ENCODE results near the gene CHST6. TPM values are rescaled to one million over a fixed set of nuclear protein-coding genes. Genes with fewer than 3 reads are reported as not detected.
"Not testable (repeated sequence)": the region's sequence is repeated elsewhere in the genome, so short reads cannot be mapped to it uniquely, and the experiment has no call there.

The CHST6 gene
- total RNA-seq, 1 donor from 2014 or later: 0.43 TPM

GRCh38 chr16:75514296-75514695, 19.1 kb upstream of the CHST6 start:
- no peaks in the 10 kb centered on the region for H3K27me3 Mint-ChIP-seq (ENCODE audit: unreplicated experiment)
- H3K4me1 Mint-ChIP-seq (ENCODE audit: unreplicated experiment): peaks cover 17% of the 10 kb centered on the region
- no peak for DNase-seq (ENCODE audit: extremely low spot score, unreplicated experiment)
- TF ChIP-seq CTCF (IDR thresholded peaks at IDR 0.05): no peak
- H3K4me3 Mint-ChIP-seq (ENCODE audit: unreplicated experiment): no peak overlapping the region
- peaks cover 2% of the 10 kb centered on the region for H3K36me3 Mint-ChIP-seq (ENCODE audit: unreplicated experiment)
- H3K9me3 Mint-ChIP-seq (ENCODE audit: unreplicated experiment): no peaks in the 10 kb centered on the region
- no peak overlapping the region for H3K27ac Mint-ChIP-seq (ENCODE audit: unreplicated experiment)

GRCh38 chr16:75506574-75506973, 11.3 kb upstream of the CHST6 start:
- no peak for TF ChIP-seq CTCF (IDR thresholded peaks at IDR 0.05)
- Mint-ChIP-seq H3K27ac (ENCODE audit: unreplicated experiment) (no peak overlapping the region), H3K9me3 (ENCODE audit: unreplicated experiment) (no peaks in the 10 kb centered on the region), H3K4me1 (ENCODE audit: unreplicated experiment) (peaks cover 11% of the 10 kb centered on the region), H3K36me3 (ENCODE audit: unreplicated experiment) (no peaks in the 10 kb centered on the region), H3K27me3 (ENCODE audit: unreplicated experiment) (no peaks in the 10 kb centered on the region), H3K4me3 (ENCODE audit: unreplicated experiment) (no peak overlapping the region)
- DNase-seq (ENCODE audit: extremely low spot score, unreplicated experiment): no peak

- Mint-ChIP-seq H3K4me3 (ENCODE audit: unreplicated experiment) (no peak overlapping the region), H3K27ac (ENCODE audit: unreplicated experiment) (no peak overlapping the region), H3K4me1 (ENCODE audit: unreplicated experiment) (peaks cover 11% of the 10 kb centered on the region), H3K9me3 (ENCODE audit: unreplicated experiment) (no peaks in the 10 kb centered on the region), H3K36me3 (ENCODE audit: unreplicated experiment) (no peaks in the 10 kb centered on the region), H3K27me3 (ENCODE audit: unreplicated experiment) (no peaks in the 10 kb centered on the region)
- no peak for TF ChIP-seq CTCF (IDR thresholded peaks at IDR 0.05)
- no peak for DNase-seq (ENCODE audit: extremely low spot score, unreplicated experiment)
Observed at GRCh38 chr16:75506107-75506506, 10.9 kb upstream of the CHST6 start.

- H3K27me3 Mint-ChIP-seq (ENCODE audit: unreplicated experiment): peaks cover 3% of the 10 kb centered on the region
- H3K4me1 Mint-ChIP-seq (ENCODE audit: unreplicated experiment): peaks cover 4% of the 10 kb centered on the region
- no peak overlapping the region for H3K4me3 Mint-ChIP-seq (ENCODE audit: unreplicated experiment)
- no peak overlapping the region for H3K27ac Mint-ChIP-seq (ENCODE audit: unreplicated experiment)
- TF ChIP-seq CTCF (IDR thresholded peaks at IDR 0.05): no peak
- no peaks in the 10 kb centered on the region for H3K9me3 Mint-ChIP-seq (ENCODE audit: unreplicated experiment)
- no peaks in the 10 kb centered on the region for H3K36me3 Mint-ChIP-seq (ENCODE audit: unreplicated experiment)
- no peak for DNase-seq (ENCODE audit: extremely low spot score, unreplicated experiment)
Observed at GRCh38 chr16:75503801-75504200, 8.6 kb upstream of the CHST6 start.

- TF ChIP-seq CTCF (IDR thresholded peaks at IDR 0.05): no peak
- H3K4me3 Mint-ChIP-seq (ENCODE audit: unreplicated experiment): no peak overlapping the region
- peaks cover 4% of the 10 kb centered on the region for H3K4me1 Mint-ChIP-seq (ENCODE audit: unreplicated experiment)
- no peaks in the 10 kb centered on the region for H3K36me3 Mint-ChIP-seq (ENCODE audit: unreplicated experiment)
- peaks cover 3% of the 10 kb centered on the region for H3K27me3 Mint-ChIP-seq (ENCODE audit: unreplicated experiment)
- no peak overlapping the region for H3K27ac Mint-ChIP-seq (ENCODE audit: unreplicated experiment)
- DNase-seq (ENCODE audit: extremely low spot score, unreplicated experiment): no peak
- no peaks in the 10 kb centered on the region for H3K9me3 Mint-ChIP-seq (ENCODE audit: unreplicated experiment)
Observed at GRCh38 chr16:75502916-75503605, 7.8 kb upstream of the CHST6 start.

GRCh38 chr16:75501820-75502219, 6.6 kb upstream of the CHST6 start:
- DNase-seq (ENCODE audit: extremely low spot score, unreplicated experiment); H3K27me3 Mint-ChIP-seq (ENCODE audit: unreplicated experiment); H3K27ac Mint-ChIP-seq (ENCODE audit: unreplicated experiment); H3K4me1 Mint-ChIP-seq (ENCODE audit: unreplicated experiment); H3K36me3 Mint-ChIP-seq (ENCODE audit: unreplicated experiment); H3K9me3 Mint-ChIP-seq (ENCODE audit: unreplicated experiment); H3K4me3 Mint-ChIP-seq (ENCODE audit: unreplicated experiment): not testable (repeated sequence)

All from osteocyte (in vitro differentiated cells).